GM18507 (cell line): ENCODE results near the gene KBTBD3.
"Not testable (repeated sequence)": the region's sequence is repeated elsewhere in the genome, so short reads cannot be mapped to it uniquely, and the experiment has no call there.

Experiments used
- DNase-seq: peaks from one replicate; pipeline ENCODE4 v3.0.0; 2011; ENCODE audit warnings: low read depth; ENCODE audit not compliant: insufficient read length; ENCODE audit errors: extremely low spot score
- FAIRE-seq: peaks from 2 replicates; lab custom pipeline; 2011; peaks lifted over from hg19 to GRCh38; lab: Jason Lieb, UNC

The KBTBD3 gene

GRCh38 chr11:106014035-106014434, 63.1 kb downstream of the KBTBD3 start:
- DNase-seq (no peak), FAIRE-seq (no peak)

- DNase-seq (no peak), FAIRE-seq (no peak)
Measured at GRCh38 chr11:106012744-106013143, 64.4 kb downstream of the KBTBD3 start.

- FAIRE-seq (no peak), DNase-seq (no peak)
Measured at GRCh38 chr11:106011481-106011880, 65.7 kb downstream of the KBTBD3 start.

- not testable (repeated sequence) for FAIRE-seq, DNase-seq
Measured at GRCh38 chr11:106003094-106003493, 74.1 kb downstream of the KBTBD3 start.

GRCh38 chr11:106001304-106002012, 75.7 kb downstream of the KBTBD3 start:
- DNase-seq (no peak), FAIRE-seq (no peak)
